IMR-90 (cell line): ENCODE data around the gene JAGN1.

Experiments
- BHLHE40 ChIP-seq: fragments of 150-350 bp; IDR thresholded peaks from 2 replicates; pipeline ENCODE4 v1.6.1; 2016; ENCODE audit warnings: mild to moderate bottlenecking, low read depth, low read length
- CEBPB ChIP-seq: IDR thresholded peaks from 2 replicates; pipeline ENCODE4 v1.6.1; 2012; ENCODE audit warnings: low read depth, low read length, improper control_type of control experiment
- CTCF ChIP-seq: conservative IDR thresholded peaks from 2 replicates; pipeline ENCODE4 v1.5.1; 2012; ENCODE audit warnings: mild to moderate bottlenecking, low read depth, low read length, improper control_type of control experiment
- ELK1 ChIP-seq: fragments of 150-350 bp; IDR thresholded peaks from 2 replicates; pipeline ENCODE4 v1.6.1; 2016; ENCODE audit warnings: low read depth, mild to moderate bottlenecking, low read length, moderate library complexity, borderline replicate concordance
- MAFK ChIP-seq: IDR thresholded peaks from 2 replicates; pipeline ENCODE4 v1.6.1; 2012; ENCODE audit warnings: low read depth, low read length, improper control_type of control experiment
- MAZ ChIP-seq: IDR thresholded peaks from 2 replicates; pipeline ENCODE4 v1.6.1; 2012; ENCODE audit warnings: low read depth, mild to moderate bottlenecking, low read length, improper control_type of control experiment, moderate library complexity, borderline replicate concordance
- NFE2L2 ChIP-seq: fragments of 150-350 bp; IDR thresholded peaks from 2 replicates; pipeline ENCODE4 v1.6.1; 2016; ENCODE audit warnings: low read depth, mild to moderate bottlenecking, low read length
- POLR2A ChIP-seq: IDR thresholded peaks from 2 replicates; pipeline ENCODE4 v1.6.1; 2012; ENCODE audit warnings: mild to moderate bottlenecking, low read depth, low read length
- RCOR1 ChIP-seq: IDR thresholded peaks from 2 replicates; pipeline ENCODE4 v1.6.1; 2012; ENCODE audit warnings: mild to moderate bottlenecking, low read length, improper control_type of control experiment; ENCODE audit not compliant: insufficient replicate concordance
- RFX5 ChIP-seq: IDR thresholded peaks from 2 replicates; pipeline ENCODE4 v1.8.0; 2012; ENCODE audit warnings: low read depth, mild to moderate bottlenecking, low read length, moderate library complexity
- SMC3 ChIP-seq: fragments of 150-350 bp; IDR thresholded peaks from 2 replicates; pipeline ENCODE4 v1.6.1; 2016; ENCODE audit warnings: low read depth, mild to moderate bottlenecking, antibody characterized with exemption, low read length, moderate library complexity
- TF ChIP-seq, protein P1 (sequence below): fragments of 150-350 bp; IDR thresholded peaks from 2 replicates; pipeline ENCODE4 v1.6.1; 2017; ENCODE audit warnings: mild to moderate bottlenecking, antibody characterized with exemption, low read length, low read depth

GRCh38 chr3:9903904-9904303 lies 13.5 kb downstream of the JAGN1 start:
- TF ChIP-seq CTCF (no peak), MAZ (no peak), POLR2A (no peak), SMC3 (no peak), BHLHE40 (no peak), MAFK (no peak), RFX5 (no peak), NFE2L2 (no peak), CEBPB (no peak), RCOR1 (no peak), ELK1 (no peak)
- TF ChIP-seq, protein P1, sequence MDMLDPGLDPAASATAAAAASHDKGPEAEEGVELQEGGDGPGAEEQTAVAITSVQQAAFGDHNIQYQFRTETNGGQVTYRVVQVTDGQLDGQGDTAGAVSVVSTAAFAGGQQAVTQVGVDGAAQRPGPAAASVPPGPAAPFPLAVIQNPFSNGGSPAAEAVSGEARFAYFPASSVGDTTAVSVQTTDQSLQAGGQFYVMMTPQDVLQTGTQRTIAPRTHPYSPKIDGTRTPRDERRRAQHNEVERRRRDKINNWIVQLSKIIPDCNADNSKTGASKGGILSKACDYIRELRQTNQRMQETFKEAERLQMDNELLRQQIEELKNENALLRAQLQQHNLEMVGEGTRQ = no peak
